Measurements from ENCODE around the gene GDPD5. TPM values are rescaled to one million over a fixed set of nuclear protein-coding genes. Genes with fewer than 3 reads are reported as not detected.
A peak's percentile ranks its signal among the peaks of the same experiment; 100 is the strongest.

The GDPD5 gene
- total RNA-seq, 1 experiment from 2014 or later: 28.6 TPM

DNA sequence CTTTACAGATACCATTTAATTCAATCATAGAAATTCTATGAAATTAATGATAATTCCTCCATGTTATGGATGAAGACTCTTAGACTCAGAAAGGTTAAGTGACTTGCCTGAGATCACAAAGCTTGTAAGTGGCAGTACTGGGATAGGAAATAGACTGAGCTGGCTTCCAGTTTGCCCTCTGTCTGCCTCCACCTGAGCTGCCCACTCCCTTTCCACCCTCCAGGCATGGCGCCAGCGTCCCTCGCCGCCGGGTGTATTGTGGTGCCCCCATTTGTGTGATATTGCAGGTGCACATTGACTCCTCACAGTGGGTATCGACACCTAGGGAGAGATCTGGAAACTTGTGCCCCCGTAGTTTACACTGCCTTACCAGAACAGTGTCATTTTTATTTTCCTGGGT is 135.8 kb downstream of the GDPD5 start:
- intact Hi-C loops (cut with micrococcal nuclease; ENCODE audit: unreplicated experiment): loop anchor here (2.0 kb wide), 2 partner anchors 41 to 55 kb away; no protein-coding TSS in a partner anchor
- no peaks in the 10 kb centered on the region for H3K27me3 ChIP-seq (replicated peaks; ENCODE audit: control insufficient read depth, insufficient read depth, low read length)
- TF ChIP-seq, protein P1, sequence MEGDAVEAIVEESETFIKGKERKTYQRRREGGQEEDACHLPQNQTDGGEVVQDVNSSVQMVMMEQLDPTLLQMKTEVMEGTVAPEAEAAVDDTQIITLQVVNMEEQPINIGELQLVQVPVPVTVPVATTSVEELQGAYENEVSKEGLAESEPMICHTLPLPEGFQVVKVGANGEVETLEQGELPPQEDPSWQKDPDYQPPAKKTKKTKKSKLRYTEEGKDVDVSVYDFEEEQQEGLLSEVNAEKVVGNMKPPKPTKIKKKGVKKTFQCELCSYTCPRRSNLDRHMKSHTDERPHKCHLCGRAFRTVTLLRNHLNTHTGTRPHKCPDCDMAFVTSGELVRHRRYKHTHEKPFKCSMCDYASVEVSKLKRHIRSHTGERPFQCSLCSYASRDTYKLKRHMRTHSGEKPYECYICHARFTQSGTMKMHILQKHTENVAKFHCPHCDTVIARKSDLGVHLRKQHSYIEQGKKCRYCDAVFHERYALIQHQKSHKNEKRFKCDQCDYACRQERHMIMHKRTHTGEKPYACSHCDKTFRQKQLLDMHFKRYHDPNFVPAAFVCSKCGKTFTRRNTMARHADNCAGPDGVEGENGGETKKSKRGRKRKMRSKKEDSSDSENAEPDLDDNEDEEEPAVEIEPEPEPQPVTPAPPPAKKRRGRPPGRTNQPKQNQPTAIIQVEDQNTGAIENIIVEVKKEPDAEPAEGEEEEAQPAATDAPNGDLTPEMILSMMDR (IDR thresholded peaks at IDR 0.05; ENCODE audit: insufficient read depth in 1 of 2, low read depth in 1 of 2, low read length in 1 of 2, severe bottlenecking in 1 of 2, unreplicated experiment in 1 of 2): no peak
- 0 out of 2 replicates have a peak, but pooled peaks cover 2% of the 10 kb centered on the region for H3K9me3 ChIP-seq
- no peaks in the 10 kb centered on the region for H3K4me1 Mint-ChIP-seq (ENCODE audit: low read depth, unreplicated experiment)
- ChIA-PET POLR2A (interaction anchor here (0.6 kb wide), 1 partner anchor 157 kb away, joined by 3 read pairs; no protein-coding TSS in a partner anchor), CTCF (interaction anchor here (0.5 to 3.5 kb wide), 10 partner anchors 9 to 430 kb away, joined by 3 to 14 read pairs (median 4); no protein-coding TSS in a partner anchor)
- no peak overlapping the region for H3K27ac Mint-ChIP-seq (ENCODE audit: unreplicated experiment)
- peaks cover 37% of the 10 kb centered on the region for H3K4me1 ChIP-seq
- DNase-seq: no peak
- no peaks in the 10 kb centered on the region for H3K36me3 ChIP-seq (ENCODE audit: control insufficient read depth, insufficient read depth, low read length)
- no peak overlapping the region for H3K4me3 Mint-ChIP-seq (ENCODE audit: unreplicated experiment)
- H3K27me3 Mint-ChIP-seq (ENCODE audit: insufficient read depth, unreplicated experiment): no peaks in the 10 kb centered on the region
- H3K36me3 Mint-ChIP-seq (ENCODE audit: insufficient read depth, unreplicated experiment): peaks cover 13% of the 10 kb centered on the region
- H3K9me3 Mint-ChIP-seq (ENCODE audit: unreplicated experiment): no peaks in the 10 kb centered on the region
- no TSS peak for BruUV-seq (replicated peaks)
- H3K4me3 ChIP-seq (ENCODE audit: low read depth, low read length): no peak overlapping the region

DNA sequence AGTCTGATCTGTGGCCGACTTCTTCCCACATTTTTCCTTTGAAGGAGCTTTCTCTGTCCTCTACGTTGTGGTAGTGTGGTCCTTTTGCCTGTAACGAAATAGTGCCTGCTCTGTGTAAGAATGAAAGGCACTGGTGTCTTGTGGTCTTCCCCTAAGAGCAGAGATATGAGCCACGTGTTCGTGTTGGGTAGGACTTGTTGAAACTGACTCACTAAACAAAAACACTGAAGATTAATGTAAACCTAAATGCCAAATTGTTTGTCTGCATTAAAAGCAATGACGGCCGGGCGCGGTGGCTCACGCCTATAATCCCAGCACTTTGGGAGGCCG is 136.5 kb downstream of the GDPD5 start:
- H3K9me3 Mint-ChIP-seq (ENCODE audit: unreplicated experiment): no peaks in the 10 kb centered on the region
- H3K4me3 ChIP-seq (ENCODE audit: low read depth, low read length): no peak overlapping the region
- peaks cover 6% of the 10 kb centered on the region for H3K4me1 Mint-ChIP-seq (ENCODE audit: low read depth, unreplicated experiment)
- peaks cover 43% of the 10 kb centered on the region for H3K4me1 ChIP-seq
- no peaks in the 10 kb centered on the region for H3K36me3 ChIP-seq (ENCODE audit: control insufficient read depth, insufficient read depth, low read length)
- intact Hi-C loops (cut with micrococcal nuclease; ENCODE audit: unreplicated experiment): loop anchor here (2.0 kb wide), 2 partner anchors 42 to 56 kb away; no protein-coding TSS in a partner anchor
- TF ChIP-seq, protein P1 (IDR thresholded peaks at IDR 0.05; ENCODE audit: insufficient read depth in 1 of 2, low read depth in 1 of 2, low read length in 1 of 2, severe bottlenecking in 1 of 2, unreplicated experiment in 1 of 2): no peak
- no TSS peak for BruUV-seq (replicated peaks)
- ChIA-PET POLR2A (no interaction called here), CTCF (interaction anchor here (0.5 to 4.4 kb wide), 14 partner anchors 8 to 429 kb away, joined by 3 to 31 read pairs (median 4); partner anchors contain the start of gene GDPD5)
- H3K27me3 Mint-ChIP-seq (ENCODE audit: insufficient read depth, unreplicated experiment): no peaks in the 10 kb centered on the region
- H3K9me3 ChIP-seq: 0 out of 2 replicates have a peak, but pooled peaks cover 2% of the 10 kb centered on the region
- H3K27ac Mint-ChIP-seq (ENCODE audit: unreplicated experiment): no peak overlapping the region
- DNase-seq: no peak
- peaks cover 13% of the 10 kb centered on the region for H3K36me3 Mint-ChIP-seq (ENCODE audit: insufficient read depth, unreplicated experiment)
- no peak overlapping the region for H3K4me3 Mint-ChIP-seq (ENCODE audit: unreplicated experiment)
- H3K27me3 ChIP-seq (replicated peaks; ENCODE audit: control insufficient read depth, insufficient read depth, low read length): no peaks in the 10 kb centered on the region

- Mint-ChIP-seq H3K9me3 (ENCODE audit: unreplicated experiment) (no peaks in the 10 kb centered on the region), H3K4me3 (ENCODE audit: unreplicated experiment) (no peak overlapping the region), H3K27me3 (ENCODE audit: insufficient read depth, unreplicated experiment) (no peaks in the 10 kb centered on the region), H3K4me1 (ENCODE audit: low read depth, unreplicated experiment) (peaks cover 10% of the 10 kb centered on the region), H3K27ac (ENCODE audit: unreplicated experiment) (no peak overlapping the region), H3K36me3 (ENCODE audit: insufficient read depth, unreplicated experiment) (peaks cover 15% of the 10 kb centered on the region)
- no TSS peak for BruUV-seq (replicated peaks)
- intact Hi-C loops (cut with micrococcal nuclease; ENCODE audit: unreplicated experiment): loop anchor here (1.0 to 2.0 kb wide), 4 partner anchors 11 to 144 kb away; partner anchors contain the start of gene RPS3
- Histone ChIP-seq H3K27me3 (replicated peaks; ENCODE audit: control insufficient read depth, insufficient read depth, low read length) (no peaks in the 10 kb centered on the region), H3K4me3 (ENCODE audit: low read depth, low read length) (no peak overlapping the region), H3K4me1 (peaks cover 46% of the 10 kb centered on the region), H3K9me3 (0 out of 2 replicates have a peak, but pooled peaks cover 2% of the 10 kb centered on the region), H3K36me3 (ENCODE audit: control insufficient read depth, insufficient read depth, low read length) (no peaks in the 10 kb centered on the region)
- TF ChIP-seq, protein P1 (IDR thresholded peaks at IDR 0.05; ENCODE audit: insufficient read depth in 1 of 2, low read depth in 1 of 2, low read length in 1 of 2, severe bottlenecking in 1 of 2, unreplicated experiment in 1 of 2): peak; percentile 92 to 98
- ChIA-PET POLR2A (no interaction called here), CTCF (interaction anchor here (0.5 to 4.4 kb wide), 22 partner anchors 8 to 145 kb away, joined by 3 to 31 read pairs (median 5); partner anchors contain the start of gene GDPD5)
- peak; percentile 86 to 87 for DNase-seq
Measured at GRCh38 chr11:75388386-75389275, 137.1 kb downstream of the GDPD5 start.

All from Caco-2 (cell line).